ENCODE measurements around the gene TECPR1.

TECPR1 gene

DNA sequence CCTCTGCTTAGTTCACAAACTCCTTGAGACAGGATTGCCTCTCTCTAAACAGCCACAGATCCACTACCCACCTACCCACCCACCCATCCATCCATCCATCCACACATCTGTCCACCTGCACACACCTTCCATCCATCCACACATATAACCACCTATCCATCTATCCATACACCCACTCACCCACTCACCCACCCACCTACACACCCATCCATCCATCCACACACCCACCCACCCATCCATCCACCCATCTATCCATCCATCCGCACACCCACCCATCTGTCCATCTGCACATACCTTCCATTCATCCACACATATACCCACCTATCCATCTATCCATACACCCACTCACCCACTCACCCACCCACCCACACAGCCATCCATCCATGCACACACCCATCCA lies 9.7 kb downstream of the TECPR1 start:
- DNase-seq: no peak

GRCh38 chr7:98241674-98242241 lies 10.3 kb downstream of the TECPR1 start:
- DNase-seq: no peak

DNA sequence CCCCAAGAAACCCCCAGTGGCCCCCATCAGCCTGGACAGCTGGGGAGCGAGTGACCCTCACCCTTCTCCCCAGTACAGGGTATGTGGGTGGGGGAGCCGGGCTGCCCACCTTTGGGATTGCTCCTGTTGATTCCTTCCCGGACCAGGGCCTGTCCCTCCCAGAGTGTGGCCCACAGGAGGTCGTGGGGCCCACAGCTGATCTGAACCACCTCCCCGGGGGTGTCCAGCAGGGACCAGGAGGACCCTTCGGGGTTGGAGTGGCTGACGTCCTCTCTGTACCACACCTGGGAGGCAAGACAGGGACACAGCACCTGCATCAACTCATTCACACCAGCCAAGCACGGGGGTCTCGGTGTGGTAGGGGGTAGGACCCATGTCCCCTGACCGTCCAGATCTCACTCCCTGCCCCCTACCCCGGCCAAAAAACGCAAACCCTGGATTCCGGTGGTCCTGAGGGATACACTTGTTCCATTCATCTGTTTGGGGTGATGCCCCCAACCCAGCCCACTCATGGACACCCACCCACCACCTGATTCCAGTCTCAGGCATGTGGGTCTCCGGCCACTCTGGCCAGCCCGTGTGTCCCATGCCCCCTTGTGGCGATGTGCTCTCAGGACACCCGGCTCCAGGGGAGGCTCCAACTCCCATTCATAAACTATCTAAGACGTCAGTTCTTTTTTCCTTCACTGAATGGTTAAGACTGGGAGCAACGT lies 10.9 kb downstream of the TECPR1 start:
- DNase-seq: no peak

- no peak for DNase-seq
These were observed 13.1 kb downstream of the TECPR1 start for GRCh38 chr7:98238976-98239375.

GRCh38 chr7:98238076-98238475 lies 14.0 kb downstream of the TECPR1 start:
- DNase-seq: no peak

DNA sequence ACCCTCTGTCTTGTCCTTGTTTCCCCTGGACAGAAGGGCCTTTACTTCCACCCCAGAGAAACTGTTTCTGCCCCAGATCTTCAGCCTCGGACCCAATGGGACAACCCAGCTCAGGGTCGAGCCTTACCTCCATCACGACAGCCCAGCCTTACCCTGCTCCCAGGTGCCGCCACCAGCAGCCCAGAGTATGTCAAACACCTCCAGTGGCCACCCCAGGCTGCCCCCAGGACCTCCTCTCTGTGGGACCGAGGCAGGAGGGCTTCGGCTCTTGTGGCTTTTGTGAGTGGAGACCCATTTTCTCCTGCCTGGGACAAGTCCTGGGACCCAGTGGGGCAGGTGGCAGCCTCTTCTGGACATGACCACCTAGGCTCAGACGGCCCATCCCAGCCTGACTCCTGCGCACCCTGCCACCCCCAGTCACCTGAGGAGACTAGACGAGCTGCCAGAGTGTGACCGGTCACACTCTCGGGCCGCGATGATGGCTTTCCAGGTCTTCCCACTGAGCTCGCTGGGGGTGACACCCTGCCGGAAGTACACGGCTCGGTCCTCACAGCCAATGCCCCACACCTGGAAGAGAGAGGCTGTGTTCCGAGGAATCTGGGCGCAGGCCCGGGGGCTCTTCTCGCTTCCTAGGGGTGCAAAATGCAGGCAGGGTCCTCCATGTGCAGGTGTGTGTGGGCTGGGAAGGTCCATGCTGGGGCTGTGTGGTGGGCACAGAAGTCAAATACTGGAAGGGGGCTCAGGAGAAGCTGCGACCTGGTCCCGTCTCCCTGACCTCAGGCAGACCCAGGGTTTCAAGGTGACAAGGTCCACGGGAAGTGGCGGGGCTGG lies 15.5 kb downstream of the TECPR1 start:
- no peak for DNase-seq

GRCh38 chr7:98235901-98236300 lies 16.1 kb downstream of the TECPR1 start:
- DNase-seq: no peak

- DNase-seq: no peak
These were observed 17.4 kb downstream of the TECPR1 start for GRCh38 chr7:98234429-98235147.

DNA sequence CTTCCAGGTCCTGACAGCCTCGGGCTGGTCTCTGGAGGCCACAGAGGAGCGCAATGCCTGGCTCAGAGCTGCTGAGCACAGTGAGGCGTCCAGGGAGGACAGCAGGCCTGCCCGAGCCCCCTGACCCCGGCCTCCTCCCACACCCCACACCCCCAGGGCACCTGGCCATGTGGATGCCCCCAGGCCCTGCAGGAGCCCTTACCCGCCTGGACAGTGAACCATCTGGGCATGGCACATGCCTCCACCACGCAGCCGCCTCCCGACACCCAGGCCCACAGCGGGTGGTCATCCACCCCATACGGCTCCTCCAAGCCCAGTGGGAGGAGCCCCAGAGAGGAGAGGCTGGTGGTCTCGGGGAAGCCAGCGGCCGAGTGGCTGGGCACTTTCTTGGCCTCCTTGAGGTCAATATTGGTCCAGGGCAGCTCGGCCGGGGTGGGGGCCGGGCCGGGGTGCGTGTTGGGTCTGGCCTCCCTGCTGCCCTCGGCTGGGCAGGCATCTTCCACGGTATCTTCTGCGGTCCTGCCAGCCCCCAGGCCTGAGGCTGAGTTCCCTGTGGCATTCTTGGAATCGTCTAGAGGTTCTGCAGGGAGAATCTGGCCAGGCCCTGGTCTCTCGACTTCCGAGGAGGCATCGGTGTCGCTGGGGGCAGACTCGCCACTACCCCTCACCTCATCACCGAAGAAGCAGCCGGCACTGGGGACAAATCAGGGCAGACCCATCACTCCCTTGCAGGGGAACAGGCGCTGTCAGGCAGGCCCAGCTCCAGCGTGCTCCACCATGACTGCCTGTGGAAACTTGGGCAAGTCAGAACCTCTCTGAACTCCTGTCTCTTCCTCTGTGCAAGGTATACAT lies 18.6 kb downstream of the TECPR1 start:
- DNase-seq: no peak

DNA sequence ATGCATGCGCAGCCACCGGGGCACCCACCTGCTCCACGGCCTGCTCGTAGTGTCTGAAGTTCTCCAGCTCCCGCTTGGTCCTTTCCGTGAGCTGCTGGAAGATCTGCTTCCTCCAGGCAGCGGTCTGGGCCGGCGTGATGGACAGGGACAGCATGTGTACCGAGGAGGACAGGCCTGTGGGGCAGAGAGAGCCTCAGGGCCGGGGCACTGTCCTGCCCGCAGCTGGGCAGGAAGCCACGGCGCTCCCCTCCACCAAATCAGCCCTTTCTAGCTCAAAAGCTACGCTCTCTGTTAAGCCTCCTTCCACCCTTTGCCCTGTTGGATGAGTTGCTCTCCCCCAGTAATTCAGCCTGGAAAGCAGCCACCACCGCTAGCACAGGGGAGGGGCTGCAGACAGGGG lies 19.2 kb downstream of the TECPR1 start:
- no peak for DNase-seq

DNA sequence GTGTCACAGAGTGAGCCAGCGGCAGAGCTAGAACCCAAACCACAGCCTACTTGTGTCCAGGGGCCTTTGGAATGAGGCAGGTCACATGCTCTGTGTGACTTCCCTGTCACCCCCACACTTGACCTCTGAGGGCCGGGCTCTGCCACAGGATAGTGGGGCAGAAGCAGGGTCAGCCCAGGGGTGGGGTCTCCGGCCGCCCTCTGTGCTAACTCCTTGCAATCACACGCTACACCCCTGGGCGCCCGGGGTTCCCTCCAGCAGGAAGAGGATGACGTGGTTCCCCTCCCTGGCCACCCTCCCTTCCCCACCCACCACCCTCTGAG lies 19.8 kb downstream of the TECPR1 start:
- no peak for DNase-seq

DNA sequence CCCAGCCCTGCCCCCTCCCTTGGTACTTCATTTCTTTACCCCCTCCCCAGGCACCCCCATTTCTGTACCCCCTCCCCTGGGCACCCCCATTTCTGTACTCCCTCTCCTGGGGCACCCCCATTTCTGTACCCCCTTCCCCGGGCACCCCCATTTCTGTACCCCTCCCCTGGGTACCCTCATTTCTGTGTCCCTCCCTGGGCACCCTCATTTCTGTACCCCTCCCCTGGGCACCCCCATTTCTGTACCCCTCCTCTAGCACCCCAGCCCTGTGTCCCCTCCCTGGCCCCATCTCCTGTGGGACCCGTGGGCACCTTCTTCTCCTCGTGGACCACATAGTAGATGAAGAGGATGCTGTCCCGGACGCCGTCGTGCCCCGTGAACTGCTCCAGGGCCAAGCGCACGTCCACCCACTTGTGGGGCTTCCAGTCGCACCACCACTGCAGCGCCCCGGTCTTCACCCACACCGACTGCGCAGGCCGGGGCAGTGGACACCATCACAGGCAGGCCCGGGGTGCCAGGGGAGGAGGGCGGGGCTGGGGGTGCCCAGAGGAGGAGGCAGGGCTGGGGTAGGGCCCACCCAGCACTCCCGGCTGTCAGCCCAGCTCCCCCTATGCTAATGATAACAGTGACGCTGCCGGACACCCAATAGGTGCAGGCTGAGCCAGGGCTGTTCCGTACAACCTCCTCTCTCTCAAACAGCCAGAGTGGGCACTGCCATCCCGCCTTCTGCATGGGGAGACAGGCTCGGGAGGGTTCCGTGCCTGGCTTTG lies 20.4 kb downstream of the TECPR1 start:
- DNase-seq: no peak

DNA sequence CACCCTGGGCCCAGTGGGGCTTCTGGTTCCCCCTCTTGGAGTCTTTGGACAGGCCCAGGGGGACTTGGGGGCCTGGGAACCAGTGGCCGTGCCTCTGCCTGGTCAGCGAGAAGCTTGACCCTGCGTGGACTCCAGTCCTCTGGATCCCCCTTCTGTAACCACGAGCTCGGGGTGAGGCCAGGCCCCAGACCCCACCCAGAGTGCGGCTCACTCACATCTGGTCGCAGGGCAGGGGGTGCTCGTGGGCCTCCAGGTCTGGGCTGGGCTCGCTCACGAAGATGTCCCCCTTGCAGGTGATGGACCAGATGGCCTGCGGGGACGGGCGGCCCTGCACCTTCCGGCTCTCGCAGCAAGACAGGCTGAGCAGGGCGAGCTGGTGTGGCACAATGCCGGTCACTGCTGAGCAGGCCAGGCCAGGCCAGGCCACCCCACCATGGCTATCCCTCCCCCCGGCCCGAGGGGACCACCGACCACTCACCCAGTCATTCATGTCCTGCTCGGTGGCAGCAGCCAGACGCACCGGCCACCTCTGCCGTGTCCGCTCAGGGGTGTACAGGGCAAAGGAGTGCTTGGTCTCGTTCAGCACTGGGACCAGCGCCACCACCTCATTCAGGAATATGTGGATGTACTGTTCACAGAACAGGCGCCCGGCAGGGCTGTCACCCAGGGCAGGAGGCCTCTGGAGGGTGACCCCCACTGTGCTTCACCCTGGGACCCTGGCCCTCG lies 21.1 kb downstream of the TECPR1 start:
- DNase-seq: no peak

DNA sequence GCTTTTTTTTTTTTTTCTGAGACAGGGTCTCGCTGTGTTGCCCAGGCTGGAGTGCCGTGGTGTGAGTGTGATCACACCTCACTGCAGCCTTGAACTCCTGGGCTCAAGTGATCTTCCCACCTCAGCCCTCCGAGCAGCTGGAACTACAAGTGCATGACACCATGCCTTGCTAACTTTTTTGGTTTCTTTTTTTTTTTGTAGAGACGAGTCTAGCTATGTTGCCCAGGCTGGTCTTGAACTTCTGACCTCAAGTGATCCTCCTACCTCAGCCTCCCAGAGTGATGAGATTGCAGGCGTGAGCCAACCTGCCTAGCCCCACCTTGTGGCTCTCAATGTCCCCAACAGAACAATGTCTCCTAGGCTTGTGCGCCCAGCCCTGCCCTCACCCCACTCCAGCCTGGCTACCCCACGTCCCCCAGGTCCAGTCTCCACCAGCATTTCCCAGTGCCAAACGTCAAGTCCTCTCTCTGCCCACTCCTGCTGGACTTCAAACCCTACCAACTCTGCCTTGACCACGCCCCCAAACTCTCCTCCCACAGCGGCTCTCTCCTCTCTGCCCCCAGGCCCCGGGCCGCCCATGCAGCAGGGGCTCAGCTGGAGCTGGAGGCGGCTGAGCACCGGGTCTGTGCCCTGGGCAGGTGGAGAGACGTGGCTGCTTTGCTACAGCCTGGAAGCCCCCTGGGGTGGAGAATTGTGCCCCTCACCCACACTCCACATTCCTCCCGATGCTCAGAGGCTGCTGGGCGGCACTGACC lies 21.9 kb downstream of the TECPR1 start:
- no peak for DNase-seq

DNA sequence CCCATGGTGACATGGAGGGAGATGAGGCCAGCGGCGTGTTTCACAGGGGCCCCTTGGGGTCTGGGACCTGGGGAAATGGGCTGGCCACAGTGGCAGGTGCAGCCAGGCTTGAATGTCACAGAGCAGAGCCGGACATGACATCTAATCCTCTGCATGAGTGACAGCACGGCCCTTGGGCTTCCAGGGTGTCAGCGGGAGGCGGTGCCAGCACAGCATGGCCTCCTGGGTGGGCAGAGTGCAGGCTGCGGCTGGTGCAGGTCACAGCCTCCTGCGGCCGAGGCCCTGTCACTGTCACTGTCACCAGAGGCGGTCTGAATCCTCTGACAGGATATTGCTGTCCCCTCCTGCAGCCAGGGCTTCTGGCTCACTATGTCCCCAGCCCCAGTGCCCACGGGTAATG lies 22.6 kb downstream of the TECPR1 start:
- no peak for DNase-seq

DNA sequence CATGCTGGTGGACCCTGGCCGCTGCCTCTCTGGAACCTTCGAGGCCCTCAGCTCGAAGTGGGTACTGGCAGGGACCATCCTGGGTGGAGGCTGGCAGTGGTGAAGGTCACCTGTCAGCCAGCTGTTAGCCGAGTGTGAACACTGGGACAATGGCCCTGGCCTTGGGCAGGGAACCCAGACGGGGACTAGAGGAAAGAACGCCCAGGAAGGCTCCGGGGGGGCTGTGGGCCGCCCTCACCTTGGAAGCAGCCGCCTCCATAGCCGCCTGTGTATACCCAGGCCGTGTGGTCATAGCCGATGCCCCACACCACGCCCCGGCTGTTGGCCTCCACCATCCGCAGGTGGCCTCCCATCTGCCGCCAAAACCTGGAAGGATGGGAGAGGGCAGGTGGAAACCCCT lies 23.2 kb downstream of the TECPR1 start:
- DNase-seq: no peak

- no peak for DNase-seq
These were observed 24.1 kb downstream of the TECPR1 start for GRCh38 chr7:98227939-98228338.

DNA sequence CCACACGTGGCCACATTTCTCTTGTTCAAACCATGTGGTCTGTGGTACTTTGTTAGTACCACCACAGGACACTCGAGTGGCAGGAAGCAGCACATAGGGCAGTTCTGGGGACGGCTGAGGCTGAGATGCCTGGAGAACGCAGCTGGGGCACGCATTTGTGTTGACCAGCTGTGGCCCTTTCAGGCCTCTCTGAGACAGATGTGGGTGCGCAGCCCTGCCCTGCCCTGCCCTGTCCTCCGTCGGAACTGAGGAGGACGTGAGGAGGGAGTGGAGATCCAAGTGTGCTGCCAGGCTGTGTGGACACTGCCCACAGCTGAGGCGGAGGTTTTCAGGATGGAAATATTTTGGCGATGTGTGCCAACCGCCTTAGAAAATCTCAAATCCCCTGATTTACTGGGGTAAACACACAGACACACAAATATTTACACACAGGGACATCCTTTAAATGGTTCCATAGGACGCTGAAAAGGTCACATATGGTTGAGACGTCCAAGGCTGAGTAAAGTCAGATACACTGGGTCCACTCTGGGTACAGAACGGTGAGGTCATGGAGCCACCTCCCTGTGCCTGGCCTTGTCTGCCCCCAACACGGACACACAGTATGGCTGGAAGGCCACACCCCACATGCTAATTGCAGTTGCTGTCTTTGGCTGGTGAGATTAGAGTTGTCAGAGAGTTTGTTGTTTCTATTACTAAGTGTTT lies 26.0 kb downstream of the TECPR1 start:
- DNase-seq: no peak

DNA sequence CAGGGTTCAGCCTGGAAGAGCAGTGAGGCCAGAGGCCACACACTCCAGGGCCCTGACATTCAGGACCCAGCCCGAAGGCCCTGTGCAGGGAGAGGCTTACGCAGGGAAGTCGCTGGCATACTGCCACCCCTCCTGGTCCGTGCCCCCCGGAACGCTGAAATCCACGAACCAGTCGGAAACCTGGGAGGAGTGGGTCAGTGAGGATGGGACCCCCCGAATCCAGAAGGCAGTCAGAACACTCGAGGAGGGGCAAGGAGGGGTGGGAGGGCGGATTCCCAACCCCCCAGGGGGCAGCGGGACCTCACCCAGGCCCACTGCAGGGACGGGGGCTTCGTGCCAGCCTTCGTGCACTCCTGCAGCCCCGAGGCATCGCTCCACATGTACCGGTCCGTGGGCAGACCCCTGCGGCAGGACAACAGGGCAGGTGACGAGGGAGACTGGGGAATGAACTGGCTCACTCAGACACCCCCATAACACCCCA lies 27.3 kb downstream of the TECPR1 start:
- DNase-seq: no peak

Measured in NCI-H187 treated with DMSO at 0.1 percent for 48 hours (cell line).